ENCODE data around the gene XKR8.
"Not testable (repeated sequence)": the region's sequence is repeated elsewhere in the genome, so short reads cannot be mapped to it uniquely, and the experiment has no call there.

XKR8 gene

DNA sequence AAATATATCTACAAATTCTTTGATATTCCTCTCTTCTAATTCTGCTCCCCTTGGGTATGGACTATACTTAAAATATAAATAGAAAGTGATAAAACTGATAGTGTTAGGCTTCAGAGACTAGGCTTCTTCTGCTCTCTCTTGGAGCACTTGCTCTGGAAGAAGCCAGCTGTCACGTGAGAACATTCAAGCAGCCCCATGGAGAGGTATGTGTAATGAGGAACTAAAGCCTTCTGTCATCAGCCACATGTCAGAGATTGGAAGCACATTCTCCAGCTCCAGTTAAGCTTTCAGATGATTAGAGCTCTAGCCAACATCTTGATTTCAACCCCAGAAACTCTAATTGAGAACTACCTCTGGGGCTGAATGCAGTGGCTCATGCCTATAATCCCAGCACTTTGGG lies 34.3 kb downstream of the XKR8 start:
- no peak for DNase-seq

DNA sequence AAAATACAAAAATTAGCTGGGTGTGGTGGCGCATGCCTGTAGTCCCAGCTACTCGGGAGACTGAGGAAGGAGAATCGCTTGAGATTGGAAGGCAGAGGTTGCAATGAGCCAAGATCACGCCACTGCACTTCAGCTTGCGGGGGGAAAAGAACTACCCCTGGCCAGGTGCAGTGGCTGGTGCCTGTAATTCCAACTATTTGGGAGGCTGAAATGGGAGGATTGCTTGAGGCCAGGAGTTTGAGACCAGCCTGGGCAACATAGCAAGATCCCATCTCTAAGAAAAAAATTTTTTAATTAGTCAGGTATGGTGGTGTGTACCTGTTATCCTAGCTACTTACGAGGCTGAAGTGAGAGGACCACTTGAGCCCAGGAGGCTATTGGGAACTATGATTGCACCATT lies 34.8 kb downstream of the XKR8 start:
- DNase-seq, result not testable (repeated sequence)

DNA sequence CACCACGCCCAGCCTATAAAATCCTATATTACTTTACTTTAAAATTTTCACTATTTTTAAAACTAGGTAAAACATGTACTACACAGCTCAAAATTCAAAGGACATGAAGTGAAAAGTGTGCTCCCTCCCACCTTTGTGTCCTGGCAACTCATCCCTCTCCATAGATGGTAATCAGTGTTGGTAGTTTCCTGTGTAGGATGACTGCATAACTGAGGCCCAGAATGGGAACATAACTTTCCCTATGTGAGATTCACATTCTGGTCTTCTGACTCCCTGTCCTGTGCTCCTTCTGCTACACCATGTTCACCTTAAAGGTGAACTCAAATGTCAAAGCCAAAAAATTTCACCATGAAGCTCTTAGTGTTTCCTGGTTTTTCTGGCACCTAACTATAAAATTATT lies 39.3 kb downstream of the XKR8 start:
- DNase-seq, result no peak

DNA sequence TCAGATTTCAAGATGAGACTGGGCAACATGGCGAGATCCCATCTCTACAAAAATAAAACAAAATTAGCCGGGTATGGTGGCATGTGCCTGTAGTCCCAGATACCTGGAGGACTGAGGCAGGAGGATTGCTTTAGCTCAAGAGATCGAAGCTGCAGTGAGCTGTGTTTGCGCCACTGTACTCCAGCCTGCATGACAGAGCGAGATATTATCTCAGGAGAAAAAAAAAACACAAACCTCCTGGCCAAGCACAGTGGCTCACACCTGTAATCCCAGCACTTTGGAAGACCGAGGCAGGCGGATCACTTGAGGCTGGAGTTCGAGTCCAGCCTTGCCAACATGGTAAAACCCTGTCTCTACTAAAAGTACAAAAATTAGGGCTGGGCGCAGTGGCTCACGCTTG lies 42.8 kb downstream of the XKR8 start:
- DNase-seq, result no peak

DNA sequence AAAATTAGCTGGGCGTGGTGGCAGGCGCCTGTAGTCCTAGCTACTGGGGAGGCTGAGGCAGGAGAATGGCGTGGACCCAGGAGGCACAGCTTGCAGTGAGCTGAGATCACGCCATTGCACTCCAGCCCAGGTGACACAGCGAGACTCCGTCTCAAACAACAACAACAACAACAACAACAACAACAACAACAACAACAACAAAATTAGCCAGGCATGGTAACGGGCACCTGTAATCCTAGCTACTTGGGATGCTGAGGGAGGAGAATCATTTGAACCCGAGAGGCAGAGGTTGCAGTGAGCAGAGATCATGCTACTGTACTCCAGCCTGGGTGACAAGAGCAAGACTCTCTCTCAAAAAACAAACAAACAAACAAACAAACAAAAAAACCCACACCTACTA lies 43.3 kb downstream of the XKR8 start:
- not testable (repeated sequence) for DNase-seq

DNA sequence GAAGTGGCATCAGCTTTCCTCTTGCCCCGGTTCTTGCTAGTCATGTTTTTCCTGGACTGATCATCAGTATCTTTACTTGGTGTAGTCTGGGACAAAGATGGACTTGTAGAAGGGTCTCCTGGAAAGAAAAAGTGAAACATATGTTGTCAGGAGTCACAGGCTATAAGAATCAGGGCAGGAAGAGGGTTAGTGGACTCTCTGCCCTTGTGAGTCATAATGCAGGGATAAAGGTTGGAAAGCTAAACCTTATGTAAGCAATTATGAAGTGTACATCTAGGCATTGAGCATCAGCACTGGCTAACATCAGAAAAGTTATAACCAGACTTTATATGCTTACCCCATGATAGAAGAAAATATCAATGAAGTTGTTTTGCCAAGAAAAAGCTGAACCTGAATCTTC lies 51.2 kb downstream of the XKR8 start:
- no peak for DNase-seq

Data from NCI-H1930 (cell line).